GM23338 (cell line): Measurements from ENCODE around the gene TRPM3. TPM values are rescaled to one million over a fixed set of nuclear protein-coding genes. Genes with fewer than 3 reads are reported as not detected.

ENCODE experiments used
- ATAC-seq: fragments of 200-7000 bp; cut with Tn5 transposase; 3 replicates; pipeline ENCODE4 v1.9.1; 2020
- DNase-seq: peaks from one replicate; pipeline ENCODE4 v3.0.0-alpha.2; 2015; ENCODE audit warnings: low spot score
- H2AFZ ChIP-seq: fragments of 200-600 bp; sonication (generic); 2 replicates; pipeline ENCODE4 v1.8.0; 2016; ENCODE audit warnings: antibody characterized with exemption, mild to moderate bottlenecking, moderate library complexity
- H3F3A ChIP-seq: fragments of 200-600 bp; sonication (generic); replicated peaks from 2 replicates; pipeline ENCODE4 v1.8.0; 2017; ENCODE audit warnings: antibody characterized with exemption, mixed run types, low read depth
- H3K27ac ChIP-seq: fragments of 200-600 bp; sonication (generic); 2 replicates; pipeline ENCODE4 v1.6.1; 2016; ENCODE audit warnings: low read depth
- H3K27me3 ChIP-seq: fragments of 200-600 bp; sonication (generic); 2 replicates; pipeline ENCODE4 v1.8.0; 2016; ENCODE audit warnings: mild to moderate bottlenecking, mixed run types, moderate library complexity; ENCODE audit not compliant: insufficient read depth
- H3K36me3 ChIP-seq: fragments of 200-600 bp; sonication (generic); 2 replicates; pipeline ENCODE4 v1.8.0; 2016; ENCODE audit warnings: mild to moderate bottlenecking; ENCODE audit not compliant: insufficient read depth
- H3K4me1 ChIP-seq: fragments of 200-600 bp; sonication (generic); 2 replicates; pipeline ENCODE4 v1.8.0; 2016; ENCODE audit warnings: mild to moderate bottlenecking, moderate library complexity; ENCODE audit not compliant: insufficient read depth
- H3K4me2 ChIP-seq: fragments of 200-600 bp; sonication (generic); 2 replicates; pipeline ENCODE4 v1.7.1; 2017; ENCODE audit warnings: mixed run types
- H3K4me3 ChIP-seq: fragments of 200-600 bp; sonication (generic); 2 replicates; pipeline ENCODE4 v1.6.1; 2016; ENCODE audit warnings: mixed run types
- H3K79me2 ChIP-seq: fragments of 200-600 bp; sonication (generic); replicated peaks from 2 replicates; pipeline ENCODE4 v1.8.0; 2017; ENCODE audit warnings: mild to moderate bottlenecking; ENCODE audit not compliant: insufficient read depth
- H3K9me2 ChIP-seq: fragments of 200-600 bp; sonication (generic); 2 replicates; pipeline ENCODE4 v1.8.0; 2017; ENCODE audit not compliant: insufficient read depth
- H4K20me1 ChIP-seq: fragments of 200-600 bp; sonication (generic); replicated peaks from 2 replicates; pipeline ENCODE4 v1.8.0; 2017; ENCODE audit warnings: mild to moderate bottlenecking; ENCODE audit not compliant: insufficient read depth
- H3K27ac Mint-ChIP-seq: 2 replicates; pipeline ENCODE4 v1.8.0; 2020; ENCODE audit warnings: inconsistent platforms, mild to moderate bottlenecking, moderate library complexity, mixed read lengths
- H3K27me3 Mint-ChIP-seq: 3 replicates; pipeline ENCODE4 v1.8.0; 2022; ENCODE audit warnings: low read depth, mild to moderate bottlenecking, moderate library complexity, mixed read lengths, inconsistent platforms; ENCODE audit not compliant: insufficient read depth, poor library complexity
- H3K36me3 Mint-ChIP-seq: 3 replicates; pipeline ENCODE4 v1.8.0; 2021; ENCODE audit warnings: low read depth, mild to moderate bottlenecking, inconsistent platforms, moderate library complexity, mixed read lengths
- H3K4me1 Mint-ChIP-seq: 3 replicates; pipeline ENCODE4 v1.8.0; 2020; ENCODE audit warnings: mild to moderate bottlenecking, inconsistent platforms, mixed read lengths
- H3K4me3 Mint-ChIP-seq: 3 replicates; pipeline ENCODE4 v1.8.0; 2021; ENCODE audit warnings: moderate library complexity, mild to moderate bottlenecking, inconsistent platforms, mixed read lengths
- H3K9me3 Mint-ChIP-seq: 3 replicates; pipeline ENCODE4 v1.8.0; 2020; ENCODE audit warnings: moderate library complexity, mild to moderate bottlenecking, inconsistent platforms, mixed read lengths
- CREB1 ChIP-seq: fragments of 250-450 bp; sonication (Bioruptor Pico); IDR thresholded peaks from 2 replicates; pipeline ENCODE4 v1.5.0; 2020; ENCODE audit warnings: low read depth, mild to moderate bottlenecking, moderate library complexity
- CTCF ChIP-seq, 2 experiments: fragments of 200-600 bp in 1 of 2; sonication (generic) in 1 of 2; conservative IDR thresholded peaks; 2 replicates each; pipeline versions ENCODE4 v1.5.1 to v1.6.1; 2016 to 2017; ENCODE audit warnings: antibody characterized with exemption in 2 of 2, low read depth in 2 of 2, mild to moderate bottlenecking in 2 of 2, moderate library complexity in 1 of 2
- ETS1 ChIP-seq: IDR thresholded peaks from 2 replicates; pipeline ENCODE4 v1.6.1; 2016; ENCODE audit warnings: antibody characterized with exemption
- EZH2 ChIP-seq: fragments of 200-600 bp; sonication (generic); IDR thresholded peaks from one replicate; pipeline ENCODE4 v1.8.0; 2017; ENCODE audit warnings: antibody characterized with exemption, mild to moderate bottlenecking, low read depth; ENCODE audit not compliant: unreplicated experiment
- EZH2phosphoT487 ChIP-seq: fragments of 200-600 bp; sonication (generic); IDR thresholded peaks from one replicate; pipeline ENCODE4 v1.8.1; 2018; ENCODE audit warnings: antibody characterized with exemption; ENCODE audit not compliant: unreplicated experiment
- JUNB ChIP-seq: IDR thresholded peaks from one replicate; pipeline ENCODE4 v1.6.1; 2016; ENCODE audit warnings: antibody characterized with exemption; ENCODE audit not compliant: unreplicated experiment
- NANOG ChIP-seq: IDR thresholded peaks from 2 replicates; pipeline ENCODE4 v1.6.1; 2016; ENCODE audit warnings: antibody characterized with exemption, borderline replicate concordance
- POLR2AphosphoS5 ChIP-seq: IDR thresholded peaks from 2 replicates; pipeline ENCODE4 v1.6.1; 2016; ENCODE audit warnings: antibody characterized with exemption, low read depth
- REST ChIP-seq: IDR thresholded peaks from one replicate; pipeline ENCODE4 v1.6.1; 2018; ENCODE audit warnings: antibody characterized with exemption; ENCODE audit not compliant: unreplicated experiment
- STAT1 ChIP-seq: IDR thresholded peaks from one replicate; pipeline ENCODE4 v1.6.1; 2016; ENCODE audit warnings: antibody characterized with exemption; ENCODE audit not compliant: unreplicated experiment
- ZNF114 ChIP-seq: fragments of 250-450 bp; sonication (Bioruptor Pico); IDR thresholded peaks from 2 replicates; pipeline ENCODE4 v1.5.0; 2020; ENCODE audit warnings: mild to moderate bottlenecking, moderate library complexity
- ZNF331 ChIP-seq: fragments of 250-450 bp; sonication (Bioruptor Pico); IDR thresholded peaks from 2 replicates; pipeline ENCODE4 v1.5.0; 2020; ENCODE audit warnings: low read depth, mild to moderate bottlenecking, moderate library complexity
- ZNF462 ChIP-seq: fragments of 250-450 bp; sonication (Bioruptor Pico); IDR thresholded peaks from 2 replicates; pipeline ENCODE4 v1.5.0; 2020; ENCODE audit warnings: mild to moderate bottlenecking, moderate library complexity
- polyA plus RNA-seq: library from polyadenylated mRNA; unstranded; fragments of >200 nt; fragmentation: Nextera tagmentation; extraction: Ambion mirVana; gene quantifications from 2 replicates; pipeline ENCODE4 v1.2.1, GENCODE V29; 2016
- total RNA-seq: library from RNA; depleted of rRNA; stranded (reverse); fragments of >200 nt; shearing (Covaris generic); gene quantifications from 2 replicates; pipeline ENCODE4 v1.2.3, GENCODE V29; 2014

The TRPM3 gene
- total and polyA plus RNA-seq, 2 experiments from 2014 or later: 2.8 to 8.2 TPM

GRCh38 chr9:70561786-70562395, 559.5 kb downstream of the TRPM3 start:
- H3K27me3 Mint-ChIP-seq: peaks cover 2% of the 10 kb centered on the region
- Histone ChIP-seq H3K4me2 (no peak overlapping the region), H3K9me2 (peaks cover 16% of the 10 kb centered on the region), H3K27ac (no peak overlapping the region), H4K20me1 (no peaks in the 10 kb centered on the region), H3K27me3 (no peaks in the 10 kb centered on the region), H2AFZ (no peak overlapping the region), H3K36me3 (no peaks in the 10 kb centered on the region), H3K4me1 (no peaks in the 10 kb centered on the region), H3K4me3 (no peak overlapping the region), H3K79me2 (no peaks in the 10 kb centered on the region), H3F3A (no peaks in the 10 kb centered on the region)
- ATAC-seq (no peak), DNase-seq (no peak)
- H3K9me3 Mint-ChIP-seq: no peaks in the 10 kb centered on the region
- TF ChIP-seq CREB1: no peak
- no peak for TF ChIP-seq NANOG
- TF ChIP-seq ETS1: no peak
- no peak for TF ChIP-seq ZNF462 (CRISPR knock-in tag)
- TF ChIP-seq EZH2phosphoT487: no peak
- TF ChIP-seq JUNB: no peak
- TF ChIP-seq ZNF331 (CRISPR knock-in tag): no peak
- TF ChIP-seq STAT1: no peak
- TF ChIP-seq CTCF (conservative IDR thresholded peaks at IDR 0.05; ENCODE audit: low read depth in 2 of 2): no peak
- no peak for TF ChIP-seq REST
- no peak for TF ChIP-seq ZNF114 (CRISPR knock-in tag)
- no peak for TF ChIP-seq POLR2AphosphoS5
- TF ChIP-seq EZH2: no peak
- H3K27ac Mint-ChIP-seq: no peak overlapping the region
- no peak overlapping the region for H3K4me3 Mint-ChIP-seq
- H3K4me1 Mint-ChIP-seq: peaks cover 17% of the 10 kb centered on the region
- H3K36me3 Mint-ChIP-seq: no peaks in the 10 kb centered on the region
